Spleen (tissue), 11 donors: ENCODE data around the gene GABRA5. TPM values are rescaled to one million over a fixed set of nuclear protein-coding genes. Genes with fewer than 3 reads are reported as not detected.

ENCODE experiments used
- DNase-seq: peaks from one replicate; pipeline ENCODE4 v3.0.0-alpha.2; 2020
- H3K27ac ChIP-seq, 8 donors: fragments of 200-600 bp; sonication (generic) in 7 of 8; 1 replicate in 4 of 8; 2 replicates in 4 of 8; pipeline versions ENCODE4 v1.5.0 to v1.8.0; 2016 to 2021; ENCODE audit warnings: inconsistent platforms in 4 of 8, mild to moderate bottlenecking in 4 of 8, moderate library complexity in 1 of 8
- H3K27me3 ChIP-seq, 7 donors: fragments of 200-600 bp; sonication (generic) in 6 of 7; replicated peaks in 1 of 7; 1 replicate in 4 of 7; 2 replicates in 3 of 7; pipeline versions ENCODE4 v1.5.0 to v1.8.0; 2016 to 2021; ENCODE audit warnings: inconsistent platforms in 3 of 7, mild to moderate bottlenecking in 1 of 7
- H3K36me3 ChIP-seq, 6 donors: fragments of 200-600 bp; sonication (generic) in 5 of 6; 1 replicate in 4 of 6; 2 replicates in 2 of 6; pipeline versions ENCODE4 v1.5.0 to v1.8.0; 2016 to 2021; ENCODE audit warnings: inconsistent platforms in 2 of 6
- H3K4me1 ChIP-seq, 6 donors: fragments of 200-600 bp; sonication (generic) in 5 of 6; 1 replicate in 3 of 6; 2 replicates in 3 of 6; pipeline versions ENCODE4 v1.5.0 to v1.8.0; 2016 to 2021; ENCODE audit warnings: inconsistent platforms in 3 of 6
- H3K4me3 ChIP-seq, 8 donors: fragments of 200-600 bp; sonication (generic) in 7 of 8; 1 replicate in 4 of 8; 2 replicates in 4 of 8; pipeline versions ENCODE4 v1.5.0 to v1.8.0; 2016 to 2021; ENCODE audit warnings: inconsistent platforms in 4 of 8, mild to moderate bottlenecking in 4 of 8, moderate library complexity in 2 of 8
- H3K9me3 ChIP-seq, 8 donors: fragments of 200-600 bp; sonication (generic) in 7 of 8; 1 replicate in 4 of 8; 2 replicates in 4 of 8; pipeline versions ENCODE4 v1.5.0 to v1.8.0; 2016 to 2021; ENCODE audit warnings: inconsistent platforms in 4 of 8
- CTCF ChIP-seq, 11 experiments: fragments of 200-600 bp in 7 of 11; fragments of 450-650 bp in 4 of 11; sonication (generic) in 4 of 11; IDR thresholded peaks in 8 of 11; conservative IDR thresholded peaks in 3 of 11; 1 replicate in 7 of 11; 2 replicates in 4 of 11; pipeline versions ENCODE4 v1.4.0 to v1.8.0; 2016 to 2021; ENCODE audit warnings: antibody characterized with exemption in 11 of 11, inconsistent platforms in 4 of 11, mild to moderate bottlenecking in 1 of 11
- POLR2A ChIP-seq, 3 donors: fragments of 450-650 bp; IDR thresholded peaks; one replicate each; pipeline ENCODE4 v1.5.1; 2017; ENCODE audit warnings: antibody characterized with exemption in 3 of 3, mild to moderate bottlenecking in 1 of 3
- POLR2AphosphoS5 ChIP-seq, 3 donors: sonication (generic); formaldehyde crosslinking; IDR thresholded peaks; one replicate each; pipeline ENCODE4 v1.5.1; 2017; ENCODE audit warnings: antibody characterized with exemption in 3 of 3
- WGBS, 5 donors: extraction: QIAGEN DNeasy Blood & Tissue Kit in 3 of 5; methylation state at CpG; one replicate each; pipeline versions ENCODE4 v1.1.5 to v1.1.7; 2013 to 2018; 5-methylcytosine and 5-hydroxymethylcytosine counted together
- intact Hi-C: fragments of 100-400 bp; cut with DNase I; formaldehyde crosslinking; loops from one replicate; pipeline ENCODE4 v1.15.0; 2023; ENCODE audit warnings: low total_unique reads
- polyA plus RNA-seq, 3 donors: library from polyadenylated mRNA; stranded (reverse); fragments of 200-250 nt; gene quantifications; one replicate each; pipeline ENCODE4 v1.2.1, GENCODE V29; 2013
- total RNA-seq, 7 donors: library from RNA; depleted of rRNA in 3 of 7; stranded (reverse); fragments of >200 nt in 3 of 7; fragmentation: NEBNext Ultra II Directional in 4 of 7; extraction: Animal tissue kit (Norgen Biotek cat#: 25700) in 4 of 7; gene quantifications; one replicate each; pipeline versions ENCODE4 v1.1.0 to v1.2.1, GENCODE V29; 2016 to 2021
- donor health status: healthy with polysubstance abuse.
- donor health status: DM: no; HTN: no; CAD: no; lungs with moderate emphysema.
- donor health status: DM: no; HTN: no; CAD: no.
- donor health status: Bipolar disorder and iron deficiency.
- donor health status: healthy.
- donor health status: DM: no; HTN: no; CAD: no.
- donor health status: DM: yes; HTN: yes; CAD: no.

The GABRA5 gene
- total and polyA plus RNA-seq, 10 donors = 0.02 to 0.85 (median 0.04) TPM; not detected in 7

GRCh38 chr15:26886566-26886965 is 19.7 kb downstream of the GABRA5 start:
- DNase-seq = no peak
- peaks cover 0 to 7% (median 3%) of the 10 kb centered on the region in 6 donors for H3K4me1 ChIP-seq
- H3K4me3 ChIP-seq = no peak overlapping the region
- intact Hi-C loops = loop anchor here (5.0 kb wide), 1 partner anchor 131 kb away; no protein-coding TSS in a partner anchor
- H3K27ac ChIP-seq = no peak overlapping the region
- WGBS, 5 donors = 60 to 71% (median 66%) methylated on average over 4 of the region's 4 CpGs
- TF ChIP-seq POLR2A (IDR thresholded peaks at IDR 0.05) (no peak), CTCF (IDR thresholded peaks at IDR 0.05 in 8 of 11, conservative IDR thresholded peaks at IDR 0.05 in 3 of 11) (no peak), POLR2AphosphoS5 (IDR thresholded peaks at IDR 0.05) (no peak)
- no peaks in the 10 kb centered on the region for H3K9me3 ChIP-seq
- no peaks in the 10 kb centered on the region for H3K36me3 ChIP-seq
- peaks cover 0 to 35% (median 2%) of the 10 kb centered on the region in 7 donors for H3K27me3 ChIP-seq

GRCh38 chr15:26887926-26888666 is 21.2 kb downstream of the GABRA5 start:
- Histone ChIP-seq H3K27me3 (peaks cover 0 to 46% (median 4%) of the 10 kb centered on the region in 7 donors), H3K27ac (no peak overlapping the region), H3K9me3 (no peaks in the 10 kb centered on the region), H3K4me3 (no peak overlapping the region), H3K4me1 (peaks cover 0 to 15% (median 4%) of the 10 kb centered on the region in 6 donors), H3K36me3 (no peaks in the 10 kb centered on the region)
- intact Hi-C loops = loop anchor here (5.0 kb wide), 1 partner anchor 129 kb away; no protein-coding TSS in a partner anchor
- no peak for DNase-seq
- TF ChIP-seq CTCF (IDR thresholded peaks at IDR 0.05 in 8 of 11, conservative IDR thresholded peaks at IDR 0.05 in 3 of 11) (no peak), POLR2AphosphoS5 (IDR thresholded peaks at IDR 0.05) (no peak), POLR2A (IDR thresholded peaks at IDR 0.05) (no peak)
- WGBS, 5 donors = 49 to 68% (median 61%) methylated on average over 7 of the region's 7 CpGs

- TF ChIP-seq CTCF (IDR thresholded peaks at IDR 0.05 in 8 of 11, conservative IDR thresholded peaks at IDR 0.05 in 3 of 11) (no peak), POLR2A (IDR thresholded peaks at IDR 0.05) (no peak), POLR2AphosphoS5 (IDR thresholded peaks at IDR 0.05) (no peak)
- H3K27ac ChIP-seq = no peak overlapping the region
- WGBS, 5 donors = 60 to 78% (median 69%) methylated on average over 8 of the region's 8 CpGs
- no peak for DNase-seq
- peaks cover 0 to 15% (median 4%) of the 10 kb centered on the region in 6 donors for H3K4me1 ChIP-seq
- no peak overlapping the region for H3K4me3 ChIP-seq
- peaks cover 0 to 49% (median 4%) of the 10 kb centered on the region in 7 donors for H3K27me3 ChIP-seq
- peaks cover 0 to 2% (median 0%) of the 10 kb centered on the region in 8 donors for H3K9me3 ChIP-seq
- no peaks in the 10 kb centered on the region for H3K36me3 ChIP-seq
- intact Hi-C loops = loop anchor here (5.0 kb wide), 1 partner anchor 129 kb away; no protein-coding TSS in a partner anchor
These were observed 21.9 kb downstream of the GABRA5 start for GRCh38 chr15:26888761-26889160.

- no peak for DNase-seq
- Histone ChIP-seq H3K36me3 (no peaks in the 10 kb centered on the region), H3K9me3 (peaks cover 0 to 8% (median 0%) of the 10 kb centered on the region in 8 donors), H3K4me3 (no peak overlapping the region), H3K4me1 (peaks cover 0 to 15% (median 4%) of the 10 kb centered on the region in 6 donors), H3K27me3 (peaks cover 0 to 55% (median 4%) of the 10 kb centered on the region in 7 donors), H3K27ac (no peak overlapping the region)
- 21 to 25% (median 23%) methylated on average over 5 of the region's 5 CpGs for WGBS, 5 donors
- TF ChIP-seq CTCF (IDR thresholded peaks at IDR 0.05 in 8 of 11, conservative IDR thresholded peaks at IDR 0.05 in 3 of 11) (peak in 10 of 11 experiments; percentile 41 to 70 (median 64)), POLR2AphosphoS5 (IDR thresholded peaks at IDR 0.05) (no peak)
- intact Hi-C loops = loop anchor here (5.0 kb wide), 1 partner anchor 128 kb away; no protein-coding TSS in a partner anchor
These were observed 22.5 kb downstream of the GABRA5 start for GRCh38 chr15:26889298-26889898.
